Astrocyte of the cerebellum (primary cell): Measurements from ENCODE around the gene ACAD9.
"Not testable (repeated sequence)": the region's sequence is repeated elsewhere in the genome, so short reads cannot be mapped to it uniquely, and the experiment has no call there.

ENCODE experiments used
- DNase-seq: peaks from one replicate; pipeline ENCODE4 v3.0.0-alpha.2; 2011; ENCODE audit warnings: low read depth
- H3K4me3 ChIP-seq: 2 replicates; pipeline ENCODE4 v1.5.1; 2011; ENCODE audit warnings: mild to moderate bottlenecking, low read depth, low read length, moderate library complexity
- in situ Hi-C: cut with HindIII; loops from 2 replicates; pipeline ENCODE4 v1.10.0; 2017; ENCODE audit warnings: low sequenced_read_pairs
- TF ChIP-seq, protein P1 (sequence below): IDR thresholded peaks from 2 replicates; pipeline ENCODE4 v1.5.1; 2012; ENCODE audit warnings: low read length, low read depth, moderate library complexity, mild to moderate bottlenecking; ENCODE audit errors: missing control alignments

Gene ACAD9

DNA sequence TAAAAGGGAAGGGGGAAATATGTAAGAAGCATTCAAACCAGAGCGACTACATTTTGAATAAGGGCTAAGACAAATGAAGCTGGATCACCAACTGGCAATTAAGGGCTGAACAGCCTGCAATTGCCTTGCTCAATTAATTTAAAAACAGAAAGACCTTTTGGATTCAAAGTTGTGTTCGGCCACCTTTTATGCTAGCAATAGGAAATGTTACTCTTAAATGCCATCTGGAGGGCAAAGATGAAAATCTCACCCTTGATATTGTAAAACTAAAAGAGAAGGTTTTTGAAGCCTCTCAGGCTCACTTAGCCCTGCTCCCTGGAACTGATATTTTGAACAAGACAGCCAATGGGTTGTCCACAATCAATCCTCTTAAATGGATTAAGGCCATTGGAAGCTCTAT is 44.2 kb downstream of the ACAD9 start:
- DNase-seq = no peak
- TF ChIP-seq, protein P1, sequence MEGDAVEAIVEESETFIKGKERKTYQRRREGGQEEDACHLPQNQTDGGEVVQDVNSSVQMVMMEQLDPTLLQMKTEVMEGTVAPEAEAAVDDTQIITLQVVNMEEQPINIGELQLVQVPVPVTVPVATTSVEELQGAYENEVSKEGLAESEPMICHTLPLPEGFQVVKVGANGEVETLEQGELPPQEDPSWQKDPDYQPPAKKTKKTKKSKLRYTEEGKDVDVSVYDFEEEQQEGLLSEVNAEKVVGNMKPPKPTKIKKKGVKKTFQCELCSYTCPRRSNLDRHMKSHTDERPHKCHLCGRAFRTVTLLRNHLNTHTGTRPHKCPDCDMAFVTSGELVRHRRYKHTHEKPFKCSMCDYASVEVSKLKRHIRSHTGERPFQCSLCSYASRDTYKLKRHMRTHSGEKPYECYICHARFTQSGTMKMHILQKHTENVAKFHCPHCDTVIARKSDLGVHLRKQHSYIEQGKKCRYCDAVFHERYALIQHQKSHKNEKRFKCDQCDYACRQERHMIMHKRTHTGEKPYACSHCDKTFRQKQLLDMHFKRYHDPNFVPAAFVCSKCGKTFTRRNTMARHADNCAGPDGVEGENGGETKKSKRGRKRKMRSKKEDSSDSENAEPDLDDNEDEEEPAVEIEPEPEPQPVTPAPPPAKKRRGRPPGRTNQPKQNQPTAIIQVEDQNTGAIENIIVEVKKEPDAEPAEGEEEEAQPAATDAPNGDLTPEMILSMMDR = no peak
- in situ Hi-C loops = no loop called here
- no peak overlapping the region for H3K4me3 ChIP-seq

- H3K4me3 ChIP-seq, DNase-seq, in situ Hi-C loops: not testable (repeated sequence)
Observed at GRCh38 chr3:128923986-128924385, 44.6 kb downstream of the ACAD9 start.

DNA sequence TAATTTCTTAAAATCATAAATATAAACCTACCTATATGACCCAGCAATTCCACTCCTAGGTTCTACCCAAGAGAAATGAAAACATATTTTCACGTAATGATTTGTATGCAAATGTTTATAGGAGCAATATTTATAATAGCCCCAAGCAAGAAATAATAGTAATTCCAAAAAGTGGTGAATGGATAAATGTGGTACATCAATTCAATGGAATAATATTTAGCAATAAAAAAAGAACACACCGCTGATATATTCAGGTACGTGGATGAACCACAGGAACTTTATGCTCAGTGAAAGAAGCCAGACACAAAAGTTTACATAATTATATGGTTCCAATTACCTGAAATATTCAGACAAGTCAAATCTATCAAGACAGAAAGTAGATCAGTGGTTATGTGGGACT is 49.9 kb downstream of the ACAD9 start:
- TF ChIP-seq, protein P1 = no peak
- in situ Hi-C loops = no loop called here
- no peak overlapping the region for H3K4me3 ChIP-seq
- no peak for DNase-seq

DNA sequence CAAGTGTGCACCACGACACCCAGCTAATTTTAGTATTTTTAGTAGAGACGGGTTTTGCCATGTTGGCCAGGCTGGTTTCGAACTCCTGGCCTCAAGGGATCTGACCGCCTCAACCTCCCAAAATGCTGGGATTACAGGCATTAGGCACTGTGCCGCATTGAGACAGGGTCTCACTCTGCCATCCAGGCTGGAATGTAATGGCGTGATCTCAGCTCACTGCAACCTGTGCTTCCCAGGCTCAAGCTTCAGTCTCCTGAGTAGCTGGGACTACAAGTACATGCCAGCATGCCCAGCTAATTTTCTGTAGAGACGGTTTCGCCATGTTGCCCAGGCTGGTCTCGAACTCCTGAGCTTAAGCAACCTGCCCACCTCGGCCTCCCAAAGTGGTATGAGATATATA is 51.6 kb downstream of the ACAD9 start:
- DNase-seq = no peak
- TF ChIP-seq, protein P1 = no peak
- H3K4me3 ChIP-seq = no peak overlapping the region
- in situ Hi-C loops = no loop called here

- in situ Hi-C loops = no loop called here
- H3K4me3 ChIP-seq = no peak overlapping the region
- no peak for DNase-seq
- TF ChIP-seq, protein P1 = no peak
Observed at GRCh38 chr3:128932516-128933212, 53.2 kb downstream of the ACAD9 start.

- TF ChIP-seq, protein P1 = no peak
- no peak overlapping the region for H3K4me3 ChIP-seq
- in situ Hi-C loops = no loop called here
- DNase-seq = no peak
Observed at GRCh38 chr3:128933213-128933921, 53.9 kb downstream of the ACAD9 start.

GRCh38 chr3:128933922-128934253 is 54.5 kb downstream of the ACAD9 start:
- no peak overlapping the region for H3K4me3 ChIP-seq
- in situ Hi-C loops = no loop called here
- TF ChIP-seq, protein P1 = no peak
- DNase-seq = no peak
